DMS 273 treated with DMSO at 0.1 percent for 48 hours (cell line): ENCODE results near the gene TMEM41B.
A peak's percentile ranks its signal among the peaks of the same experiment; 100 is the strongest.
"Not testable (repeated sequence)": the region's sequence is repeated elsewhere in the genome, so short reads cannot be mapped to it uniquely, and the experiment has no call there.

Experiments
- DNase-seq: peaks from one replicate; lab custom pipeline; 2025; lab: John Stamatoyannopoulos, UW

Gene TMEM41B

DNA sequence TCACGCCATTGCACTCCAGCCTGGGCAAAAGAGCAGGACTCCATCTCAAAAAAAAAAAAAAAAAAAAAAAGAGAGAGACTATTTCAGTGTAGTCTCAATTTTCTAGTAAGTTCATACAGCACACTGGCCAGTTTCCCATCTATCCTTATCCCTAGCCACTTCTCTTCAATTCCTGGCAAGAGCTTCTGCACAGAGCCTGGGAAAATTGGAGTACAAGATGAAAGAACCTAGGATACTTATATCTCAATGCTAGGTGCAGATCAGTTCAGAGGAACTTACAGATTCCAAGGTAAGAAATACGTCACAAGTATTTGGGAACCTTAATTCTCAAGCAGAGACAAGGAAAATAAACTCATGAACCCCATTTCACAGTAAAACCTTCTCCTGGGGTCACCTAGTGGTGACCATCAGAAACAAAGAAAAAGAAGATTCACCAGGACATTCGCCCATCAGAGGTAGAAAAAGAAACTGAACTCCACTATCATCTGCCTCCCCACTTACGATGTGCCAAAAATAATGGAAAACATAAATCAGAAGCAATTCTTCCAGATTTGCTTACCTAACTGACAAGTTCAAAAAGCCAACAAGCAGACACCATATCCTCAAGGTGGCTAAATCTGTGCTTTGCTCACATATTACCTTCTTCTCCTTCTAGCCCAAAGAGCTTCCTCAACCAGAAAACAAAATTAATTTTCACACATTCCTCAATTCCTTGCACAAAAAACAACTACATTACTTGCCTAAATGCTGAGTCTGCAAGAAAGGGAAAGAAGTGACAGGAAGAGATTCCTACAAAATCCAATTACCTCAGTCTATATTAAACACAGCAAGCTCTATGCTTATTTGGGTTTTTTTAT lies 54.2 kb downstream of the TMEM41B start:
- DNase-seq: no peak

DNA sequence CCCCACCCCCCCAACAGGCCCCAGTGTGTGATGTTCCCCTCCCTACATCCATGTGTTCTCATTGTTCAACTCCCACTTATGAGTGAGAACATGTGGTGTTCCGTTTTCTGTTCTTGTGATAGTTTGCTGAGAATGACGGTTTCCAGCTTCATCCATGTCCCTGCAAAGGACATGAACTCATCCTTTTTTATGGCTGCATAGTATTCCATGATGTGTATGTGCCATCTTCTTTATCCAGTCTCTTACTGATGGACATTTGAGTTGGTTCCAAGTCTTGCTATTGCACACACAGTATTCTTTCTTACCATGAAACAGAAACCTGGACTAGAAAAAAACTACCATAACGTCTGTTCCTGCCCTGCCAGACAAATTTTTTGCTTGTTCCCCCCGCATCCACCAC lies 56.1 kb downstream of the TMEM41B start:
- not testable (repeated sequence) for DNase-seq

DNA sequence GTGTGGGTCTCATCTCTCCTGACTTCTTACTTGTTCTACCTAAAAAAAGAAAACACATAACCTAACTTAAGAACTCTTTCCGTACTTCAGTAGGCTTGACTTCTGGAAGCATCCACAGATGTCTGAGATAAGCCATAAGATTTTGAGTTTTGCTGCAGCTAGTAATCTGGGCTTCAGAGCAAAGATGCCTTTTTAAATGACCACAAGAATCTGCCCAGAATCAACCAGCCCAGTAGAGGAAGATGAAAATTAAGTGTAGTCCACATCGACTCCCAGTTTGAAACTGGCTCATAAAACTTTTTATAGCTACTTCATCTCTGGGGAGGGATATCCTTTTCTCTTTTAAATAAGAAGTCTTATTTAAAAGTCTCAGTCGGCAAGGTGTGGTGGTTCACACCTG lies 60.0 kb downstream of the TMEM41B start:
- DNase-seq: no peak

DNA sequence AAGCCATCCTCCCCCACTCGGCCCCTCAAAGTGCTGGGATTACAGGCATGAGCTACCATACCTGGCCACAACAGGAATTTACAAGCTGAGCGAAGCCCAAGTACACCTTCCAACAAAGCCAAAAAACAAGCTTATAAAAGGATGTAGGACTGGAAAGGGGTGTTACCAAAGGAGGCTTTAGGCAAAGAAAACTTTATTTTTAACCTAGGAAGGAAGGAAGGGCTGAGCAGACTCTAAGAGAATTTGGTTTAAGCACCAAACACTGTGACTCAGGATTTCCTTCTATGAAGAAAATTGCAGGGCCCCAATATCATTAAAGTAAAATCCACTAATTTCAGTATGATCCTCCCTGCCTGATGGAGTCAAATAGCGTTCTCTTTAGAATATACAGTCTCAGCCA lies 61.3 kb downstream of the TMEM41B start:
- no peak for DNase-seq

DNA sequence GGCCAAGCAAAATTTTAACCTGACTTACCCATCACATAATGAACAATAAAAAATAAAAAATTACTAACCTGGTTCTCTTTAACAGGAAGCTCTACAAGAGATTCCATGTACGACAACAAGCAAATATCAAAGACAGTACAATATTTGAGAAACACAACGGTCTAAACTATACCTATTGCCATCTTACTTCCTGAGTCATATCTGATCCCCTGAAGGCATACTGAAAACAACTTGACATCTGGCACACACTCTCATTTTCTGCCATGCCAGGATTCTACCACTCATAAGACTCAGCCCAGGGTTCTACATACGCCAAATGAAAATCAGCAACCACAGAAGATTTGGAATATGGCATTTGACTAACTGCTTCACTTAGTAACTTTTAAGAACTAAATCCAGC lies 63.1 kb downstream of the TMEM41B start:
- DNase-seq: peak; percentile 18

GRCh38 chr11:9250139-9250582 lies 64.2 kb downstream of the TMEM41B start:
- no peak for DNase-seq

- DNase-seq: no peak
These were observed 65.1 kb downstream of the TMEM41B start for GRCh38 chr11:9249252-9249651.

DNA sequence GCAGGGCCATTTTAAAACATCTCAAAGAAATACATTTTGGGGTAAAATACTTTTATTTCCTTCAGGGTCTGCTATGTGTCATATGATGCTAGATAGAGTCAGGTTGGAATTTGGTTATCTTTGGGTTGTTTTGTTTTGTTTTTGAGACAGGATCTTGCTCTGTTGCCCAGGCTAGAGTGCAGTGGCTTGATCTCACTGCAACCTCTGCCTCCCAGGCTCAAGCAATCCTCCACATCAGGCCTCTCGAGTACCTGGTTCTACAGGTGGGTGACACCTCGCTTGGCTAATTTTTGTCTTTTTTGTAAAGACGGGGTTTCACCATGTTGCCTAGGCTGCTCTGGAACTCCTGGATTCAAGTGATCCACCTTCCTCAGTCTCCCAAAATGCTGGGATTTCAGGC lies 66.5 kb downstream of the TMEM41B start:
- no peak for DNase-seq

- DNase-seq: not testable (repeated sequence)
These were observed 78.2 kb downstream of the TMEM41B start for GRCh38 chr11:9236242-9236641.

DNA sequence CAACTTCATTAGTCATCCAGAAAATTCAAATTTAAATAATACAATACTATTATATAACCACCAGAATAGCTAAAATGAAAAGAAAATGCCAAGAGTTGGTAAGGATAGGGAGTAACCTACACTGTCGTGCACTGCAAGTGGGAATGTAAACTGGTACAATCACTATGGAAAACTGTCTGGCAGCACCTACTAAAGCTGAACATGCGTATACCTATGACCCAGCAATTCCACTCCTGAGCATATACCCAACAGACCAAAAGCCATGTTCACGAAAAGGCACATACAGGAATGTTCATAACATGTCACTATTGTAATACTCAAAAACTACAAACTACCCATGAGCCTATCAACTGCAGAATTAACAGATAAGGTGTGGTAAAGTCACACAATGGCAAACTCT lies 81.9 kb downstream of the TMEM41B start:
- DNase-seq: no peak

GRCh38 chr11:9231848-9232177 lies 82.6 kb downstream of the TMEM41B start:
- no peak for DNase-seq
